ENCODE results near the gene STAT5A. TPM values are rescaled to one million over a fixed set of nuclear protein-coding genes. Genes with fewer than 3 reads are reported as not detected.
"Not testable (repeated sequence)": the region's sequence is repeated elsewhere in the genome, so short reads cannot be mapped to it uniquely, and the experiment has no call there.

The STAT5A gene
- total RNA-seq, 1 donor from 2014 or later = 45.5 TPM

DNA sequence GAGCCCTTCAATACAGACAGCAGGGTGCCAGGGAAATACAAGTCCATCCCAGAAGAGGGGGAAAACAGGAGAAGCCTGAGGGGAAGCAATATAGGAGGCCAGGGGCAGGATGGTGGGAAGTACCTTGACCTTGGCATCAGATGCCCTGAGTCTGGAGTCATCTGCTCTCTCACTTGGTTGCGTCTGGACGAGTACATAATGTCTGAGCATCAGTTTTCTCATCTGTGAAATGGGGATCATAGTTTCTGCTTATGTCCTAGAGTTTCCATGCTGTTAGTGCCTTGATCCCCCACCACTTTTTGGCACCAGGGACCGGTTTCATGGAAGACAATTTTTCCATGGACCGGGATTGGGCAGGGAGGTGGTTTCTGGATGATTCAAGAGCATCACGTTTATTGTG, 2.3 kb downstream of the STAT5A start:
- peak overlapping the region; percentile 65 for H3K4me3 Mint-ChIP-seq (ENCODE audit: unreplicated experiment)
- DNase-seq (ENCODE audit: extremely low spot score, unreplicated experiment) = no peak
- peak overlapping the region; percentile 91 for H3K27ac Mint-ChIP-seq (ENCODE audit: unreplicated experiment)
- TF ChIP-seq CTCF (IDR thresholded peaks at IDR 0.05) = no peak
- no peaks in the 10 kb centered on the region for H3K9me3 Mint-ChIP-seq (ENCODE audit: unreplicated experiment)
- H3K36me3 Mint-ChIP-seq (ENCODE audit: unreplicated experiment) = peaks cover 9% of the 10 kb centered on the region
- H3K27me3 Mint-ChIP-seq (ENCODE audit: unreplicated experiment) = no peaks in the 10 kb centered on the region
- peaks cover 81% of the 10 kb centered on the region for H3K4me1 Mint-ChIP-seq (ENCODE audit: unreplicated experiment)

DNA sequence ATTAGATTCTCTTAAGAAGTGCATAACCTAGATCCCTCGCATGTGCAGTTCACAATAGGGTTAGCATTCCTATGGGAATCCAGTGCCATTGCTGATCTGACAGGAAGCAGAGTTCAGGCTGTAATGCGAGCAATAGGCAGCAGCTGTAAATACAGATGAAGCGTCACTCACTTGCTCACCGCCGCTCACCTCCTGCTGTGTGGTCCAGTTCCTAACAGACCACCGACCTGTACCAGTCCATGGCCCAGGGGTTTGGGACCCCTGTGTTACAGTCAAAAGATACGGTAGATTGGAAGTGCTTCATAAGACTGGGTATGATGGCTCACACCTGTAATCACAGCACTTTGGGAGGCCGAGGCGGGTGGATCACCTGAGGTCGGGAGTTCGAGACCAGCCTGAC, 2.8 kb downstream of the STAT5A start:
- TF ChIP-seq CTCF (IDR thresholded peaks at IDR 0.05) = no peak
- no peaks in the 10 kb centered on the region for H3K9me3 Mint-ChIP-seq (ENCODE audit: unreplicated experiment)
- no peak for DNase-seq (ENCODE audit: extremely low spot score, unreplicated experiment)
- H3K36me3 Mint-ChIP-seq (ENCODE audit: unreplicated experiment) = peaks cover 14% of the 10 kb centered on the region
- H3K27ac Mint-ChIP-seq (ENCODE audit: unreplicated experiment) = peak overlapping the region; percentile 91
- H3K27me3 Mint-ChIP-seq (ENCODE audit: unreplicated experiment) = no peaks in the 10 kb centered on the region
- peaks cover 78% of the 10 kb centered on the region for H3K4me1 Mint-ChIP-seq (ENCODE audit: unreplicated experiment)
- H3K4me3 Mint-ChIP-seq (ENCODE audit: unreplicated experiment) = peak overlapping the region; percentile 40

- H3K4me1 Mint-ChIP-seq (ENCODE audit: unreplicated experiment) = peaks cover 53% of the 10 kb centered on the region
- no peak for DNase-seq (ENCODE audit: extremely low spot score, unreplicated experiment)
- H3K27me3 Mint-ChIP-seq (ENCODE audit: unreplicated experiment) = no peaks in the 10 kb centered on the region
- H3K27ac Mint-ChIP-seq (ENCODE audit: unreplicated experiment) = peak overlapping the region; percentile 76
- no peaks in the 10 kb centered on the region for H3K9me3 Mint-ChIP-seq (ENCODE audit: unreplicated experiment)
- TF ChIP-seq CTCF (IDR thresholded peaks at IDR 0.05) = no peak
- peaks cover 25% of the 10 kb centered on the region for H3K36me3 Mint-ChIP-seq (ENCODE audit: unreplicated experiment)
- peak overlapping the region; percentile 23 for H3K4me3 Mint-ChIP-seq (ENCODE audit: unreplicated experiment)
Measured at GRCh38 chr17:42294469-42295398, 6.4 kb downstream of the STAT5A start.

DNA sequence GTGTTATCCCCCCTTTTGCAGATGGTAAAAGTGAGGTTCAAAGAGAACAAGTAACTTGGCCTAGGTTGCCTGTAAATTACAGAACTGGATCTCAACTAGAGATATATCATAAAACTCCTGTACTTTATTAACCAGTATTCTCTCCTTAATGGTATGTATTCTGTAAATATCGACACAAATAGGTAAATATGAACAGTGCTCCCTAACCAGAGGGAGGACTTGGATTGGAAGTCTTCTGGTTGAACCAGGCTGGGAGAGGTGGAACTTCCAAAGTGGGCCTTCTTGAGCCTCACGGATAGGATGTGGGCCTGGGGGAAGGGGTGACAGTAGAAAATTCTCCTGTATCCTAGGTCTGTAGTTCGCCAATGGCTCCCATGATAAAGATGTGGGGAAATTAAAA, 7.7 kb downstream of the STAT5A start:
- DNase-seq (ENCODE audit: extremely low spot score, unreplicated experiment) = no peak

DNA sequence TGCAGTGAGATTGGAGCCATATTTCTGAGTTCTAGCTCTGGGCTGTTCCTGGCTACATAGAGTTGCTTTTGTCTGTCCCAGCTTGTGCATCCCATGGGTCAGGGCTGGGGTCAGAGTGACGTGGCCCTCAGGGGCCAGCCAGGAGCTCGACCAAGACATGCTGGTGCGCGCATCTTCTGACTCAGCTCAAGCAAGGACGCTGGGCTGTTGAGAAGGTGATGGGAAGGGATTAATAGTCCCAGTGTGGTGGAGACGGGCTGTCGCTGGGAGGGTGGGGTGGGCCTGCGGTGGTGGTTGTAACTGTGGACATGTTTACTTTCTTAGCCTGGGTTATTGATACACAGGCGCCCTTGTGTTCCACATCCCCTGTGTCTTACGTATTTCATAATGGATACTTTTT, 9.5 kb downstream of the STAT5A start:
- not testable (repeated sequence) for H3K4me3 Mint-ChIP-seq (ENCODE audit: unreplicated experiment); H3K27ac Mint-ChIP-seq (ENCODE audit: unreplicated experiment); DNase-seq (ENCODE audit: extremely low spot score, unreplicated experiment); H3K27me3 Mint-ChIP-seq (ENCODE audit: unreplicated experiment); H3K9me3 Mint-ChIP-seq (ENCODE audit: unreplicated experiment)
- peaks cover 42% of the 10 kb centered on the region for H3K36me3 Mint-ChIP-seq (ENCODE audit: unreplicated experiment)
- H3K4me1 Mint-ChIP-seq (ENCODE audit: unreplicated experiment) = peaks cover 22% of the 10 kb centered on the region

More for the DNA sequence above, 7.7 kb downstream of the STAT5A start:
- H3K27me3 Mint-ChIP-seq (ENCODE audit: unreplicated experiment) = no peaks in the 10 kb centered on the region
- H3K4me1 Mint-ChIP-seq (ENCODE audit: unreplicated experiment) = peaks cover 40% of the 10 kb centered on the region
- no peak overlapping the region for H3K27ac Mint-ChIP-seq (ENCODE audit: unreplicated experiment)
- no peak for TF ChIP-seq CTCF (IDR thresholded peaks at IDR 0.05)
- H3K9me3 Mint-ChIP-seq (ENCODE audit: unreplicated experiment) = no peaks in the 10 kb centered on the region
- no peak overlapping the region for H3K4me3 Mint-ChIP-seq (ENCODE audit: unreplicated experiment)
- peaks cover 27% of the 10 kb centered on the region for H3K36me3 Mint-ChIP-seq (ENCODE audit: unreplicated experiment)

GRCh38 chr17:42299361-42299760, 11.1 kb downstream of the STAT5A start:
- Mint-ChIP-seq H3K36me3 (ENCODE audit: unreplicated experiment) (peaks cover 46% of the 10 kb centered on the region), H3K4me1 (ENCODE audit: unreplicated experiment) (peaks cover 10% of the 10 kb centered on the region)
- not testable (repeated sequence) for H3K27me3 Mint-ChIP-seq (ENCODE audit: unreplicated experiment); H3K4me3 Mint-ChIP-seq (ENCODE audit: unreplicated experiment); H3K9me3 Mint-ChIP-seq (ENCODE audit: unreplicated experiment); H3K27ac Mint-ChIP-seq (ENCODE audit: unreplicated experiment); DNase-seq (ENCODE audit: extremely low spot score, unreplicated experiment)

DNA sequence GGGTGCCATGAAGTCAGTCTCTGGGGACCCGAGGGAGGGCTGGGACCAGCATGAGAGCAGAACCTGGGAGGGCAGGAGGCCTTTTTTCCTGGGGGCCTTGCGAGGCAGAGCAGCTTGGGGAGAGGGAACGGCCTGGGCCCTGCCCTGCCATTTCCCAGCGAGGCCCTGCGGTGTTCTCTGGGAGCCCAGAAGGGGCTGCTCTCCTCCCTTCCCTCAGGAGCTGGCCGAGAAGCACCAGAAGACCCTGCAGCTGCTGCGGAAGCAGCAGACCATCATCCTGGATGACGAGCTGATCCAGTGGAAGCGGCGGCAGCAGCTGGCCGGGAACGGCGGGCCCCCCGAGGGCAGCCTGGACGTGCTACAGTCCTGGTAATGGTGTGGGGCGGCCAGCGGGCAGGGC, 11.6 kb downstream of the STAT5A start:
- not testable (repeated sequence) for H3K4me1 Mint-ChIP-seq (ENCODE audit: unreplicated experiment); H3K4me3 Mint-ChIP-seq (ENCODE audit: unreplicated experiment); H3K27me3 Mint-ChIP-seq (ENCODE audit: unreplicated experiment); DNase-seq (ENCODE audit: extremely low spot score, unreplicated experiment); H3K9me3 Mint-ChIP-seq (ENCODE audit: unreplicated experiment); H3K27ac Mint-ChIP-seq (ENCODE audit: unreplicated experiment)
- H3K36me3 Mint-ChIP-seq (ENCODE audit: unreplicated experiment) = peaks cover 51% of the 10 kb centered on the region
